Activated T-helper 1 cell treated with anti-CD3 and anti-CD28 coated beads, Interleukin-2, amount 50 U/mL, for 16 hours (primary cell): ENCODE measurements around the gene CDH4.

Experiments
- DNase-seq, 2 donors: peaks; one replicate each; pipeline ENCODE4 v3.0.0-alpha.2; 2020; ENCODE audit warnings: low read depth in 1 of 2, low spot score in 1 of 2

Gene CDH4

GRCh38 chr20:61645732-61646131 is 393.7 kb downstream of the CDH4 start:
- no peak for DNase-seq

DNA sequence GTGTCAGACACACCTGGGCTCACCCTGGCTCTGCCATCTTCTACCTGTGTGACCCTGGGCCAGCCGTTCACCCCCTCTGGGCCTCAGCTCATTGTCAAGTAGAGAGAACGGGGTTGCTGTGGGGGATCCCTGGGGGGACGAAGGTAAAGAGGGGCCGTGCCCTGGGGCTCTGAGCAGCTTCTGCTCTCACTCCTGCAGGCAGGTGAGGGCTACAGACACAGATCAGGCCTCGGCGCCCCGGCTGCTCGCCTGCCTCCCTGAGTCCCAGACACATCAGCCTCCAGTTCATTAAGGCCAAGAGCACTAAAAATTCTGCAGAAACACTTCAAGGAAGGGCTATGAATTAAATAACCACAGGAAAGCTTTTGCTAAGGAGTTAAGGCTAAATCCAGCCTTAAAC is 394.4 kb downstream of the CDH4 start:
- DNase-seq: no peak

GRCh38 chr20:61646986-61647385 is 394.9 kb downstream of the CDH4 start:
- no peak for DNase-seq

DNA sequence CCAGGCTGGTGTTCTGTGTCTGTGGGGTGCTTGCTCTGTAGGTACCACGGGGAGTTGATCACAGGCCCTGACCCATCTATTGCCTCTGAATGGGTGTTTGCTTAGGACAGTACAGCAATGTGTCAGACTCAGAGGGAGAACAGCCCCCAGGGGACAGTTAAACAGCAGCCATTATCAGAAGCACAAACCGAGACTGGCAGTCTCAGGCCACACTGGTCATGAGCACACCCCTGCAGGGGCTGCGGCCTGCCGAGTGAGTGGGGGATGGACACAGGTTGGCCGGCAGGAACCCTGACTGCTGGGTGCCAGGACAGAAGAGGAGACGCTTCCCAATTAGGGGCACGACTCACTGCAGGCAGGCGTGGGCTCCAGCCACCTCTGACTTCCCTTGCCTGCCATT is 395.6 kb downstream of the CDH4 start:
- no peak for DNase-seq

GRCh38 chr20:61649105-61649859 is 397.2 kb downstream of the CDH4 start:
- DNase-seq: no peak

DNA sequence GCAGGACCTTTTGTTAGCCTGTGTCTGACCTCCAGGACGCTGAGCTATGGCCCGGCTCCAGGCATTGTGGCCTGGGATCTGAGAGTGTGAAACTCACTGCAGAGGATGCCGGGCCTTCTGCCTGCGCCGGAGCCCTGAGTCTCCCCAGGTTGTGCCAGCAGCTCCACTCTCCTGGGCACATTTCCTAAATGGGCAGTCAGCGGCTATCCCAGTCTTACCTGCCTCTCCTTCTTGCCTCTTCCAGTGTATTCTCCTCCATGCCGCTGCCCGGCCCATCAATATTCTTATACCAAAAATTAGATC is 397.8 kb downstream of the CDH4 start:
- no peak for DNase-seq

DNA sequence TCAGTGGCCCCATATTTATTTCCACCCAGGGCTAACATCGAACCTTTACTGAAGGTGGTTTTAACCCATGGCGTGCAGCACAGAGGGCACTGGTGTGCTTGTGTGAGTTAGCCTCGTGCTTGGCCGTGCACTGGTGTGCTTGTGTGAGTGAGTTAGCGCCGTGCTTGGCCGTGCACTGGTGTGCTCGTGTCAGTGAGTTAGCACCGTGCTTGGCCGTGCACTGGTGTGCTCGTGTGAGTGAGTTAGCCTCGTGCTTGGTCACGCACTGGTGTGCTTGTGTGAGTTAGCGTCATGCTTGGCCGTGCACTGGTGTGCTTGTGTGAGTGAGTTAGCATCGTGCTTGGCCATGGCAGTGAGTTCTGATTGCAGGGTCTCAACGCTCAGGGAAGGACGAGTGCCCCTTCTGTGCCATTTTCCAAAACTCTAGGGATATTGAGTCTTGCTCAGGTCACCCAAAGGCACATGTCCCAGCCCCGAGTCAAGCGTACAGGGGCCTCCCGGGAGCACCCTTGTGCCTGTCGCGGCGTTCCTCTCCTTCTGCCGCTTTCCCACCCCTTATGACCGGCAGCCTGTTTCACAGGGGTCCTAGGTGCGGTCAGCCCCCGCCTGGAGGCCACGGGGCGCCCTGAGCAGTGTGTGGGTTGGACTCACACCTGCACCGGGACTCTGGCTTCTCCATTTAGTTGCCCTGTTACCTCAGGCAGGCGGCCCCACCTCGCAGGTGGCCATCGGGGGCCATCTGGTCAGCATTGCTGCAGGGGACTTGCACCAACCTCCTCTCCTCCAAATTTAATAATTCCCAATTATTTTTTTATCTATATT is 399.1 kb downstream of the CDH4 start:
- no peak for DNase-seq

DNA sequence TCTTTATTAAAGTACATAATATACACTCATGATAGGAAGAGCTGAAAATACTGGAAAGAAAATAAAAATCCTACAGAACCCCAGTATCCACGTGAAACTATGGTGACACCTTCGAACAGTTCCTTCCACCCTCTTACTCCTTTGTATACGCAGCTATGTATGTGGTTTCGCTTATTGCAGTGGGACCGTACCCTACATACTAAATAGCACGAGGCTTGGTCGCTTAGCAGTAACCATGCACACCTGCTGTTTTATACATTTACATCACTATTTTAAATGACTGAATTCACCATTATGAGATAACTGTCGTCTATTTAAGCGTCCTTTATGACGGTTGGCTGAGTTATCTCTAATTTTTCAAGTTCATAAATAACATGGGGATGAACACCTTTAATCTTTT is 400.1 kb downstream of the CDH4 start:
- no peak for DNase-seq

GRCh38 chr20:61654726-61655125 is 402.7 kb downstream of the CDH4 start:
- no peak for DNase-seq

- DNase-seq: no peak
Measured at GRCh38 chr20:61655591-61655990, 403.5 kb downstream of the CDH4 start.

DNA sequence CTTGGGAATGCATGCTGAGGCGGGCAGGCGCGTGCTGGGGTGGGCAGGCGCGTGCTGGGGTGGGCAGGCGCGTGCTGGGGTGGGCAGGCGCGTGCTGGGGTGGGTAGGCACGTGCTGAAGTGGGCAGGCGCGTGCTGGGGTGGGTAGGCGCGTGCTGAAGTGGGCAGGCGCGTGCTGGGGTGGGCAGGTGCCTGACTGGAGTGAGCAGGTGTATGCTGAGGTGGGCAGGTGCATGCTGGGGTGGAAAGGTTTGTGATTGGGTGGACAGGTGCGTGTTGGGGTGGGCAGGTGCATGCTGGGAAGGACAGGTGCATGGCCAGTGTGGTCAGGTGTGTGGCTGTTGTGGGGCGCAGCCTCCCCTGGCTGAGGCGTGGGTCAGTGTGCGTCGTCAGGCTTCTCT is 404.1 kb downstream of the CDH4 start:
- no peak for DNase-seq

DNA sequence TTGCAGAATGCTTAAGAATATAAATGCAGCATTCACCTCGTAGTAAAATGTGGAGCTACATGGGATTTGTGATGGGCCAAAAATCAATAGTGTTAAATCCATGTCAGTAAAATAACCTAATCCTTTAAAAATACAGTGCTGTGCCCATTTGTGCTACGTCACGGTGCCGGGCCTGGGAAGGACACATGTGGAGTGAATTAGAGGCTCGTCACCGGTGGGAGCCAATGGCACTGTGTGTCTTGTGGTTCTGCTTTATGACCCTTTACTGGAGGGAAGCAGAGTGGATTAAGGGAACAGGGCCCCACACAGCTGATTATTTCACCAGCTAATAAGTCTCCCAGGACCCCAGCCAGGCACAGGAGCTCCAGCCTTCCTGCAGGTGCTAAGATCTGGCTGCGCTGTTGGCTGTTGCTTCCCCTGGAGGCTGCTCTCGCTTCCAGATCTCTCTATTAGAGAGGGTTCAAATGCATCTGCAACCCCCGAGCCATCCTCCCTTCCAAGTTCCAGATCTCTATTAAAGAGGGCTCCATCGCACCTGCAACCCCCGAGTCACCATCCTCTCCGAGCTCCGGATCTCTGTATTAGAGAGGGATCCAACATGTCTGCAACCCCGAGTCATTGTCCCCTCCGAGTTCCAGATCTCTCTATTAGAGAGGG is 405.8 kb downstream of the CDH4 start:
- no peak for DNase-seq

DNA sequence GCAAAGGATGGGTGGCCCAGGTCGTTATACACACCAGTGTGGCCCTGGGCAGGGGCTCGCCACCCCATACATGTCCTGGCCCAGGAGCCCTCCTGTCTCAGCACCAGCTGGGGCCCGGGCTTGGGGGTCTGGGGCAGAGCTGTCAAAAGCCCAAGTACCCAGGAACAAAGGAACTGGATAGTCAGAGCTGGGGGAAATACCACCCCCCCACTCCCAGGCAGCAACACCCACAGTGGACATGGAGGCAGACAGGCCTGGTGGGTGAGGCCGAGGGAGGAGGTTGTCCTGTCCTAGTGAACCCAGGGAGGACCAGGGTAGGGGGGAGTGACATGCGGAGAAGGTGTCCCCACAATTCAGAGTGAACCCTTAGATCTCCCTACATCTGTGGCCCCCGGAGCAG is 406.5 kb downstream of the CDH4 start:
- DNase-seq: no peak

GRCh38 chr20:61659246-61659993 is 407.4 kb downstream of the CDH4 start:
- DNase-seq: no peak

DNA sequence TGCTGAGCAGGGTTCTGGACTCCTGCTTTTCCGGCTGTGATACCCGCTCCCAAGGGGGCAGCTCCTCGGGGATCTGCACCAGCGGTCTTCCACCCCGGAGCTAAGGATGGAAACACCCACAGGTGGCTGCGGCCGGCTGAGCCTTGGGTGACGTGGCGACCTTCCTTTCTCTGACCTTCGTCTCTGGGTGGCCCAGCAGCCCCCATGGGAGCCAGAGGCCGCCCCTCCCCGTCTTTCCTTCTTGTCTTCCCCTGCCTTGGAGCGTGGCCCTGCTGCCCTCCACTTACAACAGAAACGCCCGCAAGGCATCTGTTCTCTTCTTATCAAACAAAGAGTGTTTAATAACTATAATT is 407.9 kb downstream of the CDH4 start:
- no peak for DNase-seq

GRCh38 chr20:61660559-61660958 is 408.5 kb downstream of the CDH4 start:
- DNase-seq: no peak

DNA sequence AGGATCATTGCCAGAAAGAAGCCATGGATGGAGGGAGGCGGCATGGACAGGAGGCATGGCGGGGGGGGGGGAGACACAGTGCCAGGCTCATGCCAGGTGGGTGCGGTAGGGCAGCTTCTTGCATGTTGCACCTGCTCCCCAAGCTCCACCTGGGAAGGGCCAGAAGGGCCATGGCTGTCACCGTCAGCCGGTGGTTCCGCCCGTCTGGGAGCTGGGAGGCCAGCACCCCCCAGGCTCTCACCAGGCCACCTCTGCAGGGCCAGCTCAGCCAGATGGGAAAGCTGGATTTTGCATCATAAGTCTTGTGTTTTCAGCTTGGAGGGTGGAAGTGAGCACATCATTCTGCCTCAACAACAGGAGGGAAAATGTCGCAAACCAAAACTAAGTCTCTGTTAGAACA is 409.0 kb downstream of the CDH4 start:
- no peak for DNase-seq

- DNase-seq: no peak
Measured at GRCh38 chr20:61661583-61661982, 409.5 kb downstream of the CDH4 start.

- no peak for DNase-seq
Measured at GRCh38 chr20:61662226-61662967, 410.3 kb downstream of the CDH4 start.

GRCh38 chr20:61662968-61663331 is 410.9 kb downstream of the CDH4 start:
- DNase-seq: no peak
